ENCODE data around the gene COX5A.
"Not testable (repeated sequence)": the region's sequence is repeated elsewhere in the genome, so short reads cannot be mapped to it uniquely, and the experiment has no call there.

COX5A gene

GRCh38 chr15:74897300-74897701 lies 40.6 kb downstream of the COX5A start:
- TF ChIP-seq GATA1 (IDR thresholded peaks at IDR 0.05; ENCODE audit: low read depth, low read length) (no peak), POLR2A (IDR thresholded peaks at IDR 0.05; ENCODE audit: low read length) (no peak)

DNA sequence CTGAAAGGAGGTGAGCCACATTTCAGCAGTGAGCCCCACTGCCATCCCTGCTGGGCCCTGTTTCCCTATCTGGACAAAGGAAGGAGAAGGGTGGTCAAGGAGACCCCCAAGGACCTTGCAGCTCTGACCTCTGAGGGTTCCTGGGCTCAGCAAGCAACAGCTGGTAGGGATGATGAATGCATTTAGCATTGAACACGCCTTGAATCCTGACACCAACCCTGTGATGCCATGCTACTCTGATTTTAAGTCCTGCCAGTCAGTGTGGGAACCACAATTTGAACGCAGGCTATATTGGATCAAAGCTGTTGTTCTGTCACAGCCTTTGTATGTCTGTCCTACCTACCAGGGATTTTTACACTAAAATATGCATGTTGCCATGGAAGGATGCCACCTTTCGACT lies 41.6 kb downstream of the COX5A start:
- TF ChIP-seq GATA1 (IDR thresholded peaks at IDR 0.05; ENCODE audit: low read depth, low read length) (no peak), POLR2A (IDR thresholded peaks at IDR 0.05; ENCODE audit: low read length) (peak; percentile 10)
- DNase-seq = no peak

More at GRCh38 chr15:74897300-74897701, 40.6 kb downstream of the COX5A start:
- no peak for DNase-seq

DNA sequence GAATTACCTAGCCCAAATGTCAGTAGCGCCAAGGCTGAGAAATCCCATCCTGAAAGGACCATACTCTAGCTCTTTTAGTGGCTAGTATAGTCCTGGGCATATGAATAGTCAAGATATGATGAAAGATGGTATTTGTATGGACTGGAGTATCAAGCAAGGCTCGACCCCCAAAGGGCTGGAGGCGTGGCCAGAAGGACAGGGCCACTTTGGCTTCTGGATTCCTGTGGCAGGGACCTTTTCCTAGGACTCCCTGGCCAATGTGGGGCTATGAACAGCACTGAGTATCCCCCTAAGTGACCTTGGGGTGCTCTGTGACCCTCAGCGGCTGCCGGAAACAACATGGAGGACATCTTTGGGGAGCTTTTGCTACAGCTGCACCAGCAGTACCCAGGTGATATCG lies 42.0 kb downstream of the COX5A start:
- peak; percentile 19 for TF ChIP-seq POLR2A (IDR thresholded peaks at IDR 0.05; ENCODE audit: low read length)
- no peak for TF ChIP-seq GATA1 (IDR thresholded peaks at IDR 0.05; ENCODE audit: low read depth, low read length)
- DNase-seq = no peak

DNA sequence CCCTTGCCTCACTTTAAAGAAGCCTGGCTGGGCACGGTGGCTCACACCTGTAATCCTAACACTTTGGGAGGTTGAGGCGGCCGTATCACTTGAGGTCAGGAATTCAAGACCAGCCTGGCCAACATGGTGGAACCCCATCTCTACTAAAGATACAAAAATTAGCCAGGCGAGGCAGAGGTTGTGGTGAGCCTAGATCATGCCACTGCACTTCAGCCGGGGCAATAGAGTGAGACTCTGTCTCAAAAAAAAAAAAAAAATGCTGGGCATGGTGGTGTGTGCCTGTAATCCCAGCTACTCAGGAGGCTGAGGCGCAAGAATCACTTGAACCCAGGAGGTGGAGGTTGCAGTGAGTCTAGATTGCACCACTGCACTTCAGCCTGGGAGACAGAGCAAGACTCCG lies 43.5 kb downstream of the COX5A start:
- not testable (repeated sequence) for DNase-seq

- DNase-seq = no peak
- TF ChIP-seq POLR2A (IDR thresholded peaks at IDR 0.05; ENCODE audit: low read length) (no peak), GATA1 (IDR thresholded peaks at IDR 0.05; ENCODE audit: low read depth, low read length) (no peak)
Measured at GRCh38 chr15:74893627-74894026, 44.2 kb downstream of the COX5A start.

DNA sequence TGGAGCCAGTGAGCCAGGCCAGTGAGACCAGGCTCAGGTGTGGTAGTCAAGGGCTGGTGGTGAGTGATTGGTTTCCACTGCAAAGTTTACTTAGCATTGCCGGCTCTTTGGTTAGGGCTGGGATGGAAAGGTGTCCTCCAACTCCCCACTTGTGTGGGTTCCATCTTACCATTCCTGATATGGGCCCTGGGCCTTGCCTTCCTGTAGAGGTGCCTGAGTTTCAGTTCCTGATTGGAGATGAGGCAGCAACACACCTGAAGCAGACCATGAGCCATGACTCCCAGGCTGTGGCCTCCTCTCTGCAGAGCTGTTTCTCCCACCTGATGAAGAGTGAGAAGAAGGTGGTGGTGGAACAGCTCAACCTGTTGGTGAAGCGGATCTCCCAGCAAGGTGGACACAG lies 44.9 kb downstream of the COX5A start:
- no peak for DNase-seq

DNA sequence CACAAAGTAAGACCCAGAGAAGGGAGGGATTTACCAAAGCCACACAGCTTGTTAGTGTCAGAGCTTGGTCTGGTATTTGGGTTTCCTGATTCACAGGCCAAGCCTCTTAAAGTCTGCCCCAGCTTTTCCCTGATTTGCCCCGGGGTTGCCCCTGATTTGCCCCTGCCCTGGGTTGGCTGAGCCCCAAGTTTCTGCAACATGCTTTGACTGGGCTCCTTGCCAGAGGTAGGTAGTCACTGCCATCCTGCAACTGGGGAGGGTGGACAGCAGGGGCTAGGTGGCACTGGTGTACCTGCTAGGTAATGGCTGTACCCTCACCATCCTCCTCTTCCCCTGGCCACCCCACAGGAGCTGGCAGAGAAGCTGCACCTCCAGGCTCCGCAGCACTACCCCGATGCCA lies 45.6 kb downstream of the COX5A start:
- no peak for DNase-seq
- TF ChIP-seq POLR2A (IDR thresholded peaks at IDR 0.05; ENCODE audit: low read length) (no peak), GATA1 (IDR thresholded peaks at IDR 0.05; ENCODE audit: low read depth, low read length) (no peak)

More for the DNA sequence above, 44.9 kb downstream of the COX5A start:
- TF ChIP-seq POLR2A (IDR thresholded peaks at IDR 0.05; ENCODE audit: low read length) = no peak

DNA sequence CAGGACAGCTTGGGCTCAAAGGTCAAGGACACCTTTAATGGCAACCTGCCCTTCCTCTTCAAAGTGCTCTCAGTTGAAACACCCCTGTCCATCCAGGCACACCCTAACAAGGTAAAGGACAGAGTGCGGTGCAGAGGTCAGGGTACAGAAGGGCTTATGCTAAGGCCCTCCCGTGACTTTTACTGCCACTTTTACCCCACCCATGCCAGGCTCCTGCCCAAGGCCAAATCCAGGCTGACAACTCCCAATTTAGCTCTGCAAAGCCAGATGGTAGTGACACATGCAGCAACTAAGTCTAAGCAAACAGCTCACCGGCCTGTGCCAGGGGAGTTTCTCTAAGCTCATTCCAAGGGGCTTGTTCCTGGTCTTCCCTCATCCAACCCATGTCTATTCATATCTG lies 46.4 kb downstream of the COX5A start:
- DNase-seq = no peak
- TF ChIP-seq POLR2A (IDR thresholded peaks at IDR 0.05; ENCODE audit: low read length) (no peak), GATA1 (IDR thresholded peaks at IDR 0.05; ENCODE audit: low read depth, low read length) (no peak)

- DNase-seq = peak; percentile 54 to 69
- TF ChIP-seq POLR2A (IDR thresholded peaks at IDR 0.05; ENCODE audit: low read length) (no peak), GATA1 (IDR thresholded peaks at IDR 0.05; ENCODE audit: low read depth, low read length) (no peak)
Measured at GRCh38 chr15:74890665-74890960, 47.3 kb downstream of the COX5A start.

DNA sequence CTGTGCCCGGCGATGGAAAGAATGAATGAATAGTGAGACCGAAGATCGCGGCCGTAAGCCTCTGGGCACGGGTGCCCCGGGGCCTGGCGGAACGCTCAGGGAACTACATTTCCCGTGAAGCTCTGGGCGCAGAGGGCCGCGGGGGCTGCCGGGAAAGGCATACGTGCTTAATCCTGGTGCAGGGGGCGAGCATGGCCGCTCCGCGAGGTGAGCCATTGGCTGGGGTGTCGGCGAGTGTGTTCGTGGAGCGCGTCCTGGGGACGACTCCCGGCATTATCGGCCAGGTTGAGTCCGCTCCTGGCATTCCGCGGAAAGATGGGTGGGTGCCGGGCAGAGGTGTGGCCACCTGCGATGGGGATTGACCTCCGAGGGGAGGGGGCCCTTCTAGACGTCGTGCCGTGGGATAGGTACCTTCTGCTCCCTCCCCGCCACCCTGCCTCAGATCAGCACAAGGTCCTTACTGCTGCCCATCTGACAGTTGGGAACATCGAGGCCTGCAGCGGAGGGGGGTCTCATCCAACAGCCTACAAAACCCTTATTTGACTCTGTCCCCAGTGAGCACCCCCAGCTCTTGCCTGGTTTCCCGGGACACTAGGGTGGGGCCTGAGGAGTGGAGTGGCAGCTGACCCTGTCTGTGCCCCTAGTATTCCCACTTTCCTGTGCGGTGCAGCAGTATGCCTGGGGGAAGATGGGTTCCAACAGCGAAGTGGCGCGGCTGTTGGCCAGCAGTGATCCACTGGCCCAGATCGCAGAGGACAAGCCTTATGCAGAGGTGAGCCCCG lies 47.8 kb downstream of the COX5A start, which contains the start of gene MPI:
MPI (plus strand) TSS at position 160 of the 782 bp plus-strand sequence; CDS start at position 192, 32 bp downstream.
- peak; percentile 81 to 83 for DNase-seq
- TF ChIP-seq GATA1 (IDR thresholded peaks at IDR 0.05; ENCODE audit: low read depth, low read length) (no peak), POLR2A (IDR thresholded peaks at IDR 0.05; ENCODE audit: low read length) (peak; percentile 62)

DNA sequence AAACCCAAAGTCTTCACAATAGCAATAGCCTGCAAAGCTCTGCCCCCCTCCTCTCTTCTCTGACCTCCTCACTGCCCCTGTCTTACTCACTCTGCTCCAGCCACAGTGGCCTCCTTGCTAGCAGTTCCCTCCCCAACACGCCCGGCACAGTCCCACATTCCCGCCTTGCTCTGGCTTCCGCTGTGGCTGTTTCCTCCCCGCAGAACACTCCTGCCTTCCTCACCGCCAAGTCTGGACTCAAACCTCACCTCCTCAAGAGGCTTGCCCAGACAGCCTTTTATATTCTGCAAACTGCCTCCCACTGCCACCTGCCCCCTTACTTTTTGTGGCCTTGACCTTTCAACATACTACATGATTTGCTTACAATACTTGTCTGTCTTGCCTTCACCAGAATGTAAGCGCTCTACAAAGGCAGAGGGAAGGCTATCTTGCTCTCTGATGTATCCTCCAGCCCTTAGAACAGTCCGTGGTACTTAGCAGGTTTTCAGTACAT lies 48.4 kb downstream of the COX5A start:
- no peak for DNase-seq

GRCh38 chr15:74888716-74889115 lies 49.2 kb downstream of the COX5A start:
- DNase-seq = no peak

More for the DNA sequence above, 48.4 kb downstream of the COX5A start:
- TF ChIP-seq GATA1 (IDR thresholded peaks at IDR 0.05; ENCODE audit: low read depth, low read length) (no peak), POLR2A (IDR thresholded peaks at IDR 0.05; ENCODE audit: low read length) (no peak)

DNA sequence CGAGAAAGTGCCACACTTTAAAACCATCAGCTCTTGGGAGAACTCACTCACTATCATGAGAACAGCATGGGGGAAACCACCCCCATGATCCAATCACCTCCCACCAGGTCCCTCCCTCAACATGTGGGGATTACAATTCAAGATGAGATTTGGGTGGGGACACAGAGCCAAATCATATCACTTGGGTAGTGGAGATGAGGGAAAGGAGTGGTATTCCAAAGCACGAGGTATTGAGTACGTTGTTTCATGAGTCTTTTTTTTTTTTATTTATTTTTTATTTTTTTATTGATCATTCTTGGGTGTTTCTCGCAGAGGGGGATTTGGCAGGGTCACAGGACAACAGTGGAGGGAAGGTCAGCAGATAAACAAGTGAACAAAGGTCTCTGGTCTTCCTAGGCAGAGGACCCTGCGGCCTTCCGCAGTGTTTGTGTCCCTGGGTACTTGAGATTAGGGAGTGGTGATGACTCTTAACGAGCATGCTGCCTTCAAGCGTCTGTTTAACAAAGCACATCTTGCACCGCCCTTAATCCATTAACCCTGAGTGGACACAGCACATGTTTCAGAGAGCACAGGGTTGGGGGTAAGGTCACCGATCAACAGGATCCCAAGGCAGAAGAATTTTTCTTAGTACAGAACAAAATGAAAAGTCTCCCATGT lies 50.2 kb downstream of the COX5A start:
- DNase-seq = peak in 1 of 2 experiments; percentile 39

More at GRCh38 chr15:74888716-74889115, 49.2 kb downstream of the COX5A start:
- no peak for TF ChIP-seq POLR2A (IDR thresholded peaks at IDR 0.05; ENCODE audit: low read length)
- TF ChIP-seq GATA1 (IDR thresholded peaks at IDR 0.05; ENCODE audit: low read depth, low read length) = no peak

DNA sequence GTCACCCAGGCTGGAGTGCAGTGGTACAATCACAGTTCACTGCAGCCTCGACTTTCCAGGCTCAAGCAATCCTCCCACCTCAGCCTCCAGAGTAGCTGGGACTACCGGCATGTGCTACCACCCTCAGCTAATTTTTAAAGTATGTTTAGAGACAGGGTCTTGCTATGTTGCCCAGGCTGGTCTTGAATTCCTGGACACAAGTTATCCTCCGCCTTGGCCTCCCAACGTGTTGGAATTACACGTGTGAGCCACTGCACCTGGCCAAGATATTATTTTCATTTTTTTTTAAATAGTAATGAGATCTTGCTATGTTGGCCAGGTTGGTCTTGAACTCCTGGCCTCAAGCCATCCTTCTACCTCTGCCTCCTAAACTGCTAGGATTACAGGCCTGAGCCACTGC lies 52.4 kb downstream of the COX5A start:
- DNase-seq = no peak
- TF ChIP-seq GATA1 (IDR thresholded peaks at IDR 0.05; ENCODE audit: low read depth, low read length) (no peak), POLR2A (IDR thresholded peaks at IDR 0.05; ENCODE audit: low read length) (no peak)

Measured in erythroblast (primary cell).